ENCODE data around the gene IRAK1BP1. TPM values are rescaled to one million over a fixed set of nuclear protein-coding genes. Genes with fewer than 3 reads are reported as not detected.

The IRAK1BP1 gene
- total RNA-seq, 1 donor from 2014 or later = 4.2 TPM

DNA sequence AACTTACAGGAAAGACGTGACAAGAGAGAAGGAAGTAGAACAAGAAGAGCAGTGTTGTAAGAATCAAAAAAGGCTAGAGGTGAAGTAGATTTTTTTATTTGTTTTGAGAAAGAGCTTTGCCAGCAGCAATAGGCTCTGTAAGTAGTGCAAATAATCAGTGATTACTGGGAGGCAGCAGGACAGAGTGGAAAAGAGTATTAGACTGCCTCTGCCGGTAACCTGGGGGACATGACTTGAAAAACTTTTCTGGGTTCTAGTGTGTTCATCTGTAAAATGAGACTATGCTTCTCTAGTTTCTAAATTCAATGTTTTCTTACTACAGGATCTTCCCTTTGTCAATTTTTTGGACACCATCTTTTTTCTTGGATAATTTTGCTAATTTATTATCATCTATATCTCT lies 5.8 kb upstream of the IRAK1BP1 start:
- no peak overlapping the region for H3K27ac ChIP-seq
- TF ChIP-seq POLR2AphosphoS5 (IDR thresholded peaks at IDR 0.05; ENCODE audit: insufficient read depth in 1 of 2, low read depth in 1 of 2) (no peak), POLR2A (IDR thresholded peaks at IDR 0.05) (no peak)
- TF ChIP-seq, protein P1, sequence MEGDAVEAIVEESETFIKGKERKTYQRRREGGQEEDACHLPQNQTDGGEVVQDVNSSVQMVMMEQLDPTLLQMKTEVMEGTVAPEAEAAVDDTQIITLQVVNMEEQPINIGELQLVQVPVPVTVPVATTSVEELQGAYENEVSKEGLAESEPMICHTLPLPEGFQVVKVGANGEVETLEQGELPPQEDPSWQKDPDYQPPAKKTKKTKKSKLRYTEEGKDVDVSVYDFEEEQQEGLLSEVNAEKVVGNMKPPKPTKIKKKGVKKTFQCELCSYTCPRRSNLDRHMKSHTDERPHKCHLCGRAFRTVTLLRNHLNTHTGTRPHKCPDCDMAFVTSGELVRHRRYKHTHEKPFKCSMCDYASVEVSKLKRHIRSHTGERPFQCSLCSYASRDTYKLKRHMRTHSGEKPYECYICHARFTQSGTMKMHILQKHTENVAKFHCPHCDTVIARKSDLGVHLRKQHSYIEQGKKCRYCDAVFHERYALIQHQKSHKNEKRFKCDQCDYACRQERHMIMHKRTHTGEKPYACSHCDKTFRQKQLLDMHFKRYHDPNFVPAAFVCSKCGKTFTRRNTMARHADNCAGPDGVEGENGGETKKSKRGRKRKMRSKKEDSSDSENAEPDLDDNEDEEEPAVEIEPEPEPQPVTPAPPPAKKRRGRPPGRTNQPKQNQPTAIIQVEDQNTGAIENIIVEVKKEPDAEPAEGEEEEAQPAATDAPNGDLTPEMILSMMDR (IDR thresholded peaks at IDR 0.05) = no peak
- DNase-seq (ENCODE audit: extremely low spot score in 2 of 2) = no peak

DNA sequence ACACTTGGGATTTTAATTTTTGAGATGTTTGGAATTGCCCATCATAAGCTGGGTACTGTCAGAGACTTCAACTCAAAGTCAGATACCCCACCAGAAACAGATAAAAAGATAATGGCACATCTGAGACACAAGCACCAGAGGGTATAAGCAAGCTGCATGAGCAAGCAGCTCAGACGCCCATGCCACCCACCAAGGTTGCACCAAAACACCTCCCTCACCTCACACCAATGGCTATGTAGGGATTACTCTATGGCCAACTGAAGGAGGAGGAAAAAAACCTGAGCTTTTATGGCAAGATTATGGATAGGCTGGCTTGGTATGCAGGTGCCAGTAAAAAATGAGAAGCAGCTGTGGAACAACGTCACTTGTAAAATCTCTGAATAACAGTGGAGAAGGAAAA lies 3.8 kb upstream of the IRAK1BP1 start:
- no peaks in the 10 kb centered on the region for H3K36me3 ChIP-seq
- TF ChIP-seq POLR2A (IDR thresholded peaks at IDR 0.05) (no peak), POLR2AphosphoS5 (IDR thresholded peaks at IDR 0.05; ENCODE audit: insufficient read depth in 1 of 2, low read depth in 1 of 2) (no peak)
- TF ChIP-seq, protein P1 (IDR thresholded peaks at IDR 0.05) = no peak
- H3K9me3 ChIP-seq = no peaks in the 10 kb centered on the region
- no peak overlapping the region for H3K4me3 ChIP-seq
- H3K27me3 ChIP-seq = no peaks in the 10 kb centered on the region
- intact Hi-C loops (cut with DNase I) = no loop called here
- no peak overlapping the region for H3K27ac ChIP-seq
- no peaks in the 10 kb centered on the region for H3K4me1 ChIP-seq
- no peak for DNase-seq (ENCODE audit: extremely low spot score in 2 of 2)

More for the DNA sequence above, 5.8 kb upstream of the IRAK1BP1 start:
- no peaks in the 10 kb centered on the region for H3K9me3 ChIP-seq
- H3K27me3 ChIP-seq = no peaks in the 10 kb centered on the region
- no peaks in the 10 kb centered on the region for H3K36me3 ChIP-seq
- no peaks in the 10 kb centered on the region for H3K4me1 ChIP-seq
- intact Hi-C loops (cut with DNase I) = no loop called here
- no peak overlapping the region for H3K4me3 ChIP-seq

DNA sequence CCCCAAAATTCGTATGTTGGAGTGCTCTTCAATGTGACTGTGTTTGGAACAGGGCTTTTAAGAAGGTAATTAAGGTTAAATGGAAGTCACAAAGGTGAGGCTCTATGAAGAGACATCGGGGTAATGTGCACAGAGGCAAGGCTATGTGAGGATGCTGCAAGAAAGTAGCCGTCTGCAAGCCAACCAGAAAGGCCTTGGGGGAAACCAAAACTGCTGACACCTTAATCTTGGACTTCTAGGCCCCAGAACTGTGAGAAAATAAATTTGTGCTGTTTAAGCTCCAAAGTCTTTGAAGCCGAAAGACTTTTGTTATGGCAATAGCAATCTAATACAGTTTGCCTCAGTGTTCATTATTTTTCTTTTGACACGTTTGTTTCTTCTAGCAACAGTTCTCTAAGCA lies 2.4 kb upstream of the IRAK1BP1 start:
- H3K4me1 ChIP-seq = peaks cover 9% of the 10 kb centered on the region
- H3K27me3 ChIP-seq = no peaks in the 10 kb centered on the region
- no peak overlapping the region for H3K4me3 ChIP-seq
- no peak overlapping the region for H3K27ac ChIP-seq
- TF ChIP-seq, protein P1 (IDR thresholded peaks at IDR 0.05) = no peak
- TF ChIP-seq POLR2AphosphoS5 (IDR thresholded peaks at IDR 0.05; ENCODE audit: insufficient read depth in 1 of 2, low read depth in 1 of 2) (no peak), POLR2A (IDR thresholded peaks at IDR 0.05) (no peak)
- H3K9me3 ChIP-seq = no peaks in the 10 kb centered on the region
- no peaks in the 10 kb centered on the region for H3K36me3 ChIP-seq
- no peak for DNase-seq (ENCODE audit: extremely low spot score in 2 of 2)
- intact Hi-C loops (cut with DNase I) = no loop called here

DNA sequence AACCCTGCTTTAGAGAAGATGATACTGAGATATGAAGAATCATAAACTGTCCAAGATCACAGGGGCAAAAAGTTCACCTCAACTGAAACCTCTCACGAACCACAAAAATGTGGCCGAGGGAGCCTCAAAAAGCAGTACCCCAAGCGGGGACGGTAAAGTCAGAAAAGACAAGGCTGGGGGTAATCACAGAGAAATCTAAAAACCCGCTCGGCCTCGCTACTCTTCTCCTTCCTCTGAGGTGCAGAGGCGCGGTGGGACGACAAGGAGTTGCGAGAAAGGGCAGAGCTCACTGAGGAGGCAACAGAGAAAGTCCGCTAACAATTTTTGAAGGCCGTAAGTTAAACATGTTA lies 356 bp upstream of the IRAK1BP1 start:
- TF ChIP-seq POLR2A (IDR thresholded peaks at IDR 0.05) = no peak
- TF ChIP-seq, protein P1 (IDR thresholded peaks at IDR 0.05) = no peak
- no peak for TF ChIP-seq POLR2AphosphoS5 (IDR thresholded peaks at IDR 0.05; ENCODE audit: insufficient read depth in 1 of 2, low read depth in 1 of 2)
- Histone ChIP-seq H3K27me3 (no peaks in the 10 kb centered on the region), H3K4me3 (peak overlapping the region; percentile 60 to 78), H3K9me3 (no peaks in the 10 kb centered on the region), H3K27ac (peak overlapping the region; percentile 53), H3K36me3 (no peaks in the 10 kb centered on the region), H3K4me1 (peaks cover 9% of the 10 kb centered on the region)
- no peak for DNase-seq (ENCODE audit: extremely low spot score in 2 of 2)
- intact Hi-C loops (cut with DNase I) = no loop called here

DNA sequence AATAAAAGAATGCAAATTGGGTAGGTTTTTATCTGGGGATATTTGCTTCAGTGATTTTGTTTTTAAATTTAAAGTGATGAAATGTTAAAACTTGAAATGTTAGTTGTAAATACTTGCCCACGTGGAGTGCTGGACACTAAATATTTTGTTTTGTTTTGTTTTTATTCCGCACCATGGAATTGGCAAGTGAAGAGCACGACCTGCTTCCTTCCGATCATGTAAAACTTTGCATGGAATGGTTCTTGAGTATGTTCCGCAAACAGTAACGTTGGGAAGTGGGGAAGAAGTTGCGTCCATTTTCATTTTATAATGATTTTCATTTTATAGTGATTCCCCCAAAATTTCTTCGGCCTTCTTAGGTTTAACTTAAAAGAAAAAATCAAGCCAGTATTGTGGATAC lies 765 bp downstream of the IRAK1BP1 start:
- Histone ChIP-seq H3K4me3 (peak overlapping the region; percentile 60 to 78), H3K9me3 (no peaks in the 10 kb centered on the region), H3K4me1 (peaks cover 9% of the 10 kb centered on the region), H3K36me3 (no peaks in the 10 kb centered on the region), H3K27ac (peak overlapping the region; percentile 53), H3K27me3 (no peaks in the 10 kb centered on the region)
- intact Hi-C loops (cut with DNase I) = no loop called here
- no peak for TF ChIP-seq POLR2AphosphoS5 (IDR thresholded peaks at IDR 0.05; ENCODE audit: insufficient read depth in 1 of 2, low read depth in 1 of 2)
- TF ChIP-seq, protein P1 (IDR thresholded peaks at IDR 0.05) = no peak
- no peak for TF ChIP-seq POLR2A (IDR thresholded peaks at IDR 0.05)
- DNase-seq (ENCODE audit: extremely low spot score in 2 of 2) = no peak
